B cell (primary cell): Measurements from ENCODE around the gene RIMBP2.

Experiments
- EZH2 ChIP-seq: IDR thresholded peaks from 2 replicates; pipeline ENCODE4 v1.6.1; 2012; ENCODE audit warnings: borderline replicate concordance, low read depth, mild to moderate bottlenecking, moderate library complexity, low read length; ENCODE audit not compliant: insufficient read depth, poor library complexity, severe bottlenecking
- TF ChIP-seq, protein P1 (sequence below): fragments of 200-600 bp; IDR thresholded peaks from one replicate; pipeline ENCODE4 v1.8.0; 2022; ENCODE audit warnings: antibody characterized with exemption, mild to moderate bottlenecking

DNA sequence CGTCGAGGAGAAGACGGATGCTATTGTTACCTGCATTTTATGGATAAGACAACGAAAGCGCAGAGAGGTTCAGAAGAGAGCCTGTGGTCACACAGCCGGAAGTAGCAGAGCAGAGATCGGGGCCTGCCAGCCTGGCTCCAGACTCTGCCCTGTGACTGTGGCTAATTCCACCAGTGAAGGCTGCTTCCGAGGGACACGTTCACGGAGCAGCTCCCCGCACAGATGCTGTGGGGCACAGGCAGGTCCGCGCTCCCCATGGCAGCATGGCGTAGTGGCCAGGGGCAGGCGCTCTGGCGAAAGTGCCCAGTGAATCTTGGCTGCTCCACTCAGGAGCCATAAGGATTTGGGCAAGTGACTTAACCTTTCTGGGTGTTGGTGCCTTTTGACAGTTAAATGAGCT, 9.8 kb downstream of the RIMBP2 start:
- TF ChIP-seq, protein P1, sequence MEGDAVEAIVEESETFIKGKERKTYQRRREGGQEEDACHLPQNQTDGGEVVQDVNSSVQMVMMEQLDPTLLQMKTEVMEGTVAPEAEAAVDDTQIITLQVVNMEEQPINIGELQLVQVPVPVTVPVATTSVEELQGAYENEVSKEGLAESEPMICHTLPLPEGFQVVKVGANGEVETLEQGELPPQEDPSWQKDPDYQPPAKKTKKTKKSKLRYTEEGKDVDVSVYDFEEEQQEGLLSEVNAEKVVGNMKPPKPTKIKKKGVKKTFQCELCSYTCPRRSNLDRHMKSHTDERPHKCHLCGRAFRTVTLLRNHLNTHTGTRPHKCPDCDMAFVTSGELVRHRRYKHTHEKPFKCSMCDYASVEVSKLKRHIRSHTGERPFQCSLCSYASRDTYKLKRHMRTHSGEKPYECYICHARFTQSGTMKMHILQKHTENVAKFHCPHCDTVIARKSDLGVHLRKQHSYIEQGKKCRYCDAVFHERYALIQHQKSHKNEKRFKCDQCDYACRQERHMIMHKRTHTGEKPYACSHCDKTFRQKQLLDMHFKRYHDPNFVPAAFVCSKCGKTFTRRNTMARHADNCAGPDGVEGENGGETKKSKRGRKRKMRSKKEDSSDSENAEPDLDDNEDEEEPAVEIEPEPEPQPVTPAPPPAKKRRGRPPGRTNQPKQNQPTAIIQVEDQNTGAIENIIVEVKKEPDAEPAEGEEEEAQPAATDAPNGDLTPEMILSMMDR, result no peak
- TF ChIP-seq EZH2, result no peak
